Endothelial cell of hepatic sinusoid (primary cell): Measurements from ENCODE around the gene KLK15.
"Not testable (repeated sequence)": the region's sequence is repeated elsewhere in the genome, so short reads cannot be mapped to it uniquely, and the experiment has no call there.

ENCODE experiments used
- in situ Hi-C: cut with HindIII; loops from 2 replicates; pipeline ENCODE4 v1.10.0; 2017; ENCODE audit warnings: low sequenced_read_pairs

Gene KLK15

DNA sequence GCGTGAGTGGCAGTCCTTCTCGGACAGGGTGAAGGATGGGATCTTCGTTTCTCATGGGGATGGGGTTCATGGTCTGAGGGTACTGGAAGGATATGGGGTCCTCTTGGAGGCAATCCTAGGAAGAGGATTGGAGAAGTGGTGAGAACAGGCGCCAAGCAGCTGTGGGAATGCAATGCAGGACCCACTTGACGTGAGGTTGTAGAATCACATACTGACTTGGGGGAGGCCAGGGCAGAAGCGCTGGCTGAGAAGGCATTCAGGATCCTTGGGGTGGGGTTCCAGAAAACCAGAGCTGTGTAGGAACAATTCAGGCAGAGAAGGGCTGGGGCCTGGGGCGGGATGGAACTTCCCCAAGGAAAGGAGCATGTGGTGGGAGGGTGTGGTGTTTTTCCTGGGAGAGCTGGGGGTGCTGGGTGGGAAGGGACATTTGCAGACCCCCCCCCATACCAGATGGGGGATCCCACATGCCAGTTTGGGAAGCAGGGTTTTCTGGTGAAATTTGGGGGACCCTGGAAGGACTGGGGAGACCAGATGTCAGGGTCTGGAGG, 10.6 kb downstream of the KLK15 start:
- in situ Hi-C loops = no loop called here

DNA sequence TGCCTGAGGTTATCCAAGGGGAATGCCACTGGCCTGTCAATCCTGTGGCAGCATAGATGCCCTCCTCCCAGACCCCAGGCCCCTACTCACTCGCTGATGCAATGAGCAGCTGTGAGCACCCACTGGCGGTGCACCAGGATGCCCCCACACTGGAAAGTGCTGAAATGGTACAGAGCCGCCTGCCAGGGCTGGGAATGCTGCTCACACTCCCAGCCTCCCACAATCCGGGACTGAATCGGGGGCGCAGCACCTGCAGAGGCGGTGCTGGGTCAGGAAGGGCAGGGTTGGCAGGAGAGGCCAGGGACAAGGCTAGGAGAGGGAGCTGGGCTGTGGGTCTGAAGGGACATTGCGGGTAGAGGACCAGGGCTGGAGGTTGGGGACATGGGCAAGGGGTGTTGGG, 11.8 kb downstream of the KLK15 start:
- in situ Hi-C loops = no loop called here

DNA sequence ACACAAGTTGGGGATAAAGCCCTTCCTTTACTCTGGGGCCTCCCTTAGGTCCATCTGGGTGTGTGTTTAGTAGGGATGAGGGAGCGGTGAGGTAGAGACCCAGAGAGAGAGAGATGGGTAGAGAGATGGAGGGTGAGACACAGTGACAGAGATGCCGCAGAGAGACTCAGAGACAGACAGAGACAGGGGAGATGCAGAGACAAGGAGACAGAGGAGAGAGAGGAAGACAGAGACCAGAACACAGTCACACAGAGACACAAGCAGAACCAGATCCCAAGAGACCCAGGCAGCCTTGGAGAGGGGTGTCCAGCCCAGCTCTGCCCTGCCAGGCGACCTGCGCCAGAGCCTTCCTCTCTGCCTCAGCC, 12.1 kb downstream of the KLK15 start:
- in situ Hi-C loops = no loop called here

DNA sequence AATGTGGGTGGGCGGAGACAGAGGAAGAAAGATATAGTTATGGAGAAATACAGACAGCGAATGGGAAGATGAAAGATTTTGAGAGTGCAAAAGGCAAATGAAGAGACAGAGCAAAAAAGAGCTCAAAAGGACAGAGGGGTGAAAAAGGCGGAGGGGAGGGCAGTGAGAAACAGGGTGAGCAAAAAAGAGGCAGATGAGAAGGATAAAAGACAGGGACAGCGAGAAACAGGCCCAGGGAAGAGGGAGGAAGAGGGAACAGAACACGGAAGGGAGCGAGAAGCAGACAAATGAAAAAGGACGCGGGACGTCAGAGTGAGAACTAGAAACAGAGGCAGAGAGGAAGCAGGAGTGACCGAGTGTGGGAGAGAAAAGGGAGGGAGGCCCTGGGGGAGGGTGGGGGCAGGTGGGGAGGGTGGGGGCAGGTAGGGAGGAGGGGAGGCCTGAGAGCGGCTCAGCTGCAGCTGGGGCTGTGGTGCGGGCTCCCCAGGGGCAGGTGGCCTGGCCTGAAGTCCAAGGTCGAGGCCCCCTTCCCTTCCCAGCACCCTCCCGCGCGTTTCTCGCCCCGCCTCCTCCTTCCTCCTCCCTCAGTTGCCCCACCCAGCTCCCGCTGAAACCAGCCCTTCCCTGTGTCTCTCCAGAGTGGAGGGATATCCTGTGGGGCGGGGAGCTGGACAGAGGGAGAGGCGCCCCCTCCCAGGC, 12.7 kb downstream of the KLK15 start:
- in situ Hi-C loops = no loop called here

DNA sequence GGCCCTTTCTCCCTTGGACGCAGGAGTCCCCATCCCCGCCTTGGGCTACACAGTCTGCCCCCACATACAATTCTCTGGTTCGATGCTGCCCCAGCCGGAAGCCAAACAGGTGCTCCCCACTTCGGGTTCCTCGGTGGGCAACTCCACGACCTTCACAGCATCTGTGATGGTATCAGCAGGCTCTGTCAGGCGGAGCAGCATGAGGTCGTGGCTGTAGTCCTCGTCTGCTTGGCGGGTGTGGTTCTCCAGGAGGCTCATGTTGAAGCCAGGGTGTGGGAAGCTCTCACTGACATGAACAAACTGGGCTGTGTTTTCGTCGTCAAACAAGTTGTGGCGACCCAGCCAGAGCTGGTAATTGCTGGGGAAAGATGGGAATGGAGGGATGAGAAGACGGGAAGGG, 13.3 kb downstream of the KLK15 start:
- in situ Hi-C loops = no loop called here

DNA sequence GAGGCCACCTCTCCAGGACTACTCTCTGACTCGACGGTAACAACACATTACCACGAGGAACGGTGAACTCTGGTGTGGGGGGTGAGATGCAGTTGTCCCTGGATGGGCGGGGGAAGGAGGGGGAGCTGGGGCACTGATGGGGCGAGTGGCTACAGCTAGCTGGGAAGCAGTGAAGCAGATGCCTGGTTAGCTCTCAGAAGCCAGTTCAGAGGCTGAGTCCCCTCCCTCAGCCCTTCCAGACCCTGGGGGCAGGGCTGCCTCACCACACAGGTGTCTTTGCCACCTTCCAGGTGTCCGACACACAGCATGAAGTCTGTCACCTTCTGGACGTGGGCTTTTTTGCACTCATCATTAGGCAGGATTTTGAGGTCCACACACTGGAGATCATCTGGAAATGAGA, 13.7 kb downstream of the KLK15 start:
- in situ Hi-C loops = no loop called here

DNA sequence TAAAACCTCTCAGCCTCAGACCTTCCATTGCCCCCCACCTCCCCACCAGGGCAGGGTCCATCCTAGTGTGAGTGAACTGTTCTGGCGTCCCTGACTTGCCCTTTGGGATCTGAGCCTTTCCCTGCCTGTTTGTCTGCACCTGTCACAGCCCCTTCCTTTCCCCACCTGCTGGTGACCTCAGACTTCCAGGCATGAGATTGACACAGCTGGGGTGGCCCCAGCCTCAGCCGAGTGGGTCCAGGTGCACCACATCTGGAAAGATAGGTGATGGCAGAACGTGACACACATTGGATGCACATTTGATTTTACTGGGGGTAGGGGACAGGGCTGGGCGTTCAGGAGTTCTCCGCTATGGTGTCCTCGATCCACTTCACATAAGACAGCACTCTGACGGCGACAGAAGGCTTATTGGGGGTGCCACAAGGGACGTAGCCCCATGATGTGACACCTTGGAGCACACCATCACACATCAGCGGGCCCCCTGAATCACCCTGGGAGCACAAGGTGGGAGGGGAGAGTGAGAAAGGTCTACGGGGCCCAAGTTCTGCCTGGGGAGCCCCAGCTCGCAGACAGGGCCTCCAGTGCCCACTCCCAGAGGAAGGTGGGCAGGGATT, 14.4 kb downstream of the KLK15 start:
- in situ Hi-C loops = no loop called here

DNA sequence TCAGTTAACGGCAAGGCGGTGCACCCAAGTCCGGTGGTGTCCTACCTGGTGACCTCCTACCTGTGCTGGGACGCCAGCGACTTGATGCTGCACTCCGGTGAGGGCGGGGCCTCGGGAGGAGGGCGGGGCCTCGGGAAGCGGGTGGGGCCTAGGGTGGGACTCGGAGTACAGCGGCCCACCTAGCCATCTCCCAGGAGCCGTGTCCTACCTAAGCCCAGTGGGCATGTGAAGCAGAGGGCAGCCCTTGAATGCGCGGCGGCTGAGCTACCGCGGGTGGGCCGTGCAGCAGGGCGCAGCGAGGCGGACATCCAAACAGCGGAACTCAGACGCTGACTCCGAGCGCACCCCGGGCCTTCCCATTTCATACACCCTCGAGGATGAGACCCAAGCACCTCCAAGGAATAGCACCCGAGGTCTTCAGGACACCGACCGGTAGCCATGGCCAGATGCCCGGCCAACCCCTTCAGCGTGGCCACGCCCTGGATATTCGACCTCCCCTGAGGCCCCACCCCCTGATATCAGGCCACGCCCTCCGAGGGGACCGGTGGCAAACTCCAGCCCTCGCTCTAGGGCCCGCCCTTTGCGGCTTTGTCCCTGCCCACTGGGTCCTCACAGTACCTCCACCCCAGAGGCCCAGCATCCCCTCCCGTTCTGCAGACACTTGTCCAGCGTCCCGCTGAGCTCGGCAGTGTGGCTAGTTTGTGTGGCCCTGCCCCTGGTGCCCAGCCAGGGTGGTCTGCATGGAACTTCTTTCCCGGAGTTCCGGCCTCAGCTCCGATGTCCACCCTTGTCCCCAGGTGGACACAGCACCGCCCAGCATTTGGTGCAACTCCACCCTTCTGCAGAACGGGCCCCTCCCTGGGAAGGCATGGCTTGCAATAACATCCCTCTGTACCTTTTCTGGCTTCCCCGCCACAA, 15.2 kb downstream of the KLK15 start:
- in situ Hi-C loops = no loop called here

DNA sequence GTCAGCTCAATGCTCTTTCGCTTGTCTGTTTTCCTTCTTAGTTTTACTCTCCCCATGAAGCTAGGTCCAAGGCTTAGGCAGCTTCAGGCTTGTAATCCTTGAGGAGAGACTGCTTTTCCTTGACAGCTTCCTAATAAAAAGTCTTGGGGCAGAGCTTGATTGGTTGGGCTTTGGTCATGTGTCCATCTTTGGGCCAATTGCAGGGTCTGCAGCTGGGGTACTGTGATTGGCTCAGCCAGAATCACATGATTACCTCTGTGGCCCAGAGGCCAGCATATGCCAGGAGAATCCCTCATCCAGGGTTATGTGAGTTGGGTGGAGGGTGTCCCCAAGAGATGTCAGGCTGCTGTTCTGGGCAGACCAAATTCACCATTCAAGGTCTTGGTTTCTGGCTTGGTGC, 17.9 kb downstream of the KLK15 start:
- in situ Hi-C loops = no loop called here

DNA sequence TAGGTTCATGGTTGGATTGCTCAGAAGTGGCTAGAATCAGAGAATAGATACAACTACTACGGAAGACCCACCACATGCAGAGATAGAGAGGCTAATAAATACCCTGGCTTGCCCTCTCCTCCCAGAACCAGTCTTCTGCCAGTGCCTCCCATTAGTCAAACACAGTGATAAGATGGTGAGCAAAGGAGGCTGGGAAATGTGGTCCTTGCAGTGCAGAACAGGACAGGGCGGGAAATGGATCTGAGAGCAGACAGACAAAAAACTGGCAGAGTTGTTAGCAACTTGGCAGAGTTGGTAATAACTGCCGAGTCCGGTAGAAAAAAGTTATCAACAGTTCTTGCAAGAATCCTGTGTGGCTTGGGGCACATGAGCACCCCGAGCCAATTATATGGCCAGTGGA, 18.5 kb downstream of the KLK15 start:
- in situ Hi-C loops = no loop called here

DNA sequence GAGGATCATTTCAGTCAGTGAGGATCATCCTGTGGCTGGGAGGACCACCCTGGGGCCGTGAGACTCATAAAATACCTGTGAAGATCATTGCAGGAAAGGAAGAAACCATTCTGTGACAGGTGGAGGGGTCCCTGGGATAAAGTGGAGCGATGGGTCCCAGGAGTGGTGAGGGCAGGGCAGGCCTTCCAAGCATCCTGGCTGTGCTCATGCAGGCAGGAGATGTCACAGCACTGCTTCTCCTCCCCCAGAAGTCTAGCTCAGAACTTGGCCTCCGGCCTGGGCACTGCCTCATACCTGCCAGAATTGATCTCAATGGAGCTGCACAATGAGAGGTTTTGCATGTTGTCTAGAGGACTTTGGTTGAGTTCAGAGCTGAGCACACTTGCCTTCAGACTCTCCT, 20.9 kb downstream of the KLK15 start:
- in situ Hi-C loops = no loop called here

DNA sequence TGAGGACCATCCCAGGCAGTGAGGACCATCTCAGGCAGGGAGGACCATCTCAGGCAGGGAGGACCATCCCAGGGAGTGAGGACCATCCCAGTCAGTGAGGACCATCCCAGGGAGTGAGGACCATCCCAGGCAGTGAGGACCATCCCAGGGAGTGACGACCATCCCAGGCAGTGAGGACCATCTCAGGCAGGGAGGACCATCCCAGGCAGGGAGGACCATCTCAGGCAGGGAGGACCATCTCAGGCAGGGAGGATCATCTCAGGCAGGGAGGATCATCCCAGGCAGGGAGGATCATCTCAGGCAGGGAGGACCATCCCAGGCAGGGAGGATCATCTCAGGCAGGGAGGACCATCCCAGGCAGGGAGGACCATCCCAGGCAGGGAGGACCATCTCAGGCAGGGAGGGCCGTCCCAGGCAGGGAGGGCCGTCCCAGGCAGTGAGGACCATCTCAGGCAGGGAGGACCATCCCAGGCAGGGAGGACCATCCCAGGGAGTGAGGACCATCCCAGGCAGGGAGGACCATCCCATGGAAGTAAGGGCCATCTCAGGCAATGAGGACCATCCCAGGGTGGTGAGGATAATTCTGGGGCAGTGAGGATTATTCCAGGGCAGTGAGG, 21.6 kb downstream of the KLK15 start:
- in situ Hi-C loops = not testable (repeated sequence)

DNA sequence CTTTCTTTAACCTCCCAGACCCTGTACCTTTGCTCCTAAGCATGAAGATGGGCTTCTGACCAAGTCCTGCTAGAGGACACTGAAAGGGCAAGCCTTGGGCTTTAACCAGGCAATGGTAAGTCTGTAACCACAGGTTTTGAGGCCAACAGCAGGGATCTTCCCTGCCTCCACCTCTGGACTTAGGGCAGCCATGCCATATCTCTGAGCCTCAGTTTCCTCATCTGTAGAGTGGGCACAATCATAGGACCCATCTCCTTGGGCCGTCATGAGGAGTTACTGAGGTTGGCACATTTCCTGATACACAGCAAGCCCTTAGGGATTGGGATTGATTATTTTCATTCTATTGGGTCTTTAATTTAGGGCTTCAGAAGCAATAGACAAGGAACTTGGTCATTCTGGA, 24.5 kb downstream of the KLK15 start:
- in situ Hi-C loops = no loop called here

DNA sequence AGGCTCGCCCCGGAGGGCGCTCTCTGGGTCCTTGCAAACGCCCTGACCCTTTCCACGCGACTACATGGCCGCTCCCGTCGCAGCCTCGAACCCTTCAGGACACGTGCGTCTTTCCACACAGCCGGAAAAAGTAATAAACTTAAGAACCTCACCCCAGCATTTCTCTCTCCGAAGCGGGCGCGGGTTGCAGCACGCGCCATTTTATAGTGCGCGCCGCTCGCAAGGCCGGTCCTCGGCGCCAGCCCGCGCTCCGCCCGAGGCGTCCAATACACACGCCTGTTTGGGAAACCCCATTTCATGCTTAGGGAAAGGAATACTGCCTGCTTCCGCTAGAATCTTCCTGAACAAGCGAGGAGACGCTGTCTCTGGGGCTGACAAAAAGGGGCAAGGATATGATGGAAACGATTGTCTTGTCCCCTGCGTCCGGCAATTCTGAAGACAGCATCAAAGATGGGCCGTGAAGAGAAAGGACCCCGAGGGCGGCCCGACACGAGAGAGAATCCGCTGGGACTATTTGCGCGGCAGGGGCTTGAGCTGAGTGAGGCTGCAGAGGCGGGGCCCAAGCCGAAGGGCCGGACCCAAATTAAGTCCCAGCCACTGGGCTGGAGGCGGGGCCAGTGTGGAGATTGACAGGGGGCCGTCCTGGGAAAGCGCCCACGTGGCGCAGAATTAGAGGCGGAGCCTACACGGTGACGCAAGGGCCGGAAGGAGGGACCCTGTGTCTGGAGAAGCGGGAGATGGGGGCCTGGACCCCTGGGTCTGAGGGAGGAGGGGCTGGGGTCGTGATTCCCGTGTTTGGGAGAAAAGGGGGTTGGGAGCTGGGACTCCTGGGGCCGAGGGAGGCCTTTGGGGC, 28.7 kb downstream of the KLK15 start:
- in situ Hi-C loops = no loop called here

DNA sequence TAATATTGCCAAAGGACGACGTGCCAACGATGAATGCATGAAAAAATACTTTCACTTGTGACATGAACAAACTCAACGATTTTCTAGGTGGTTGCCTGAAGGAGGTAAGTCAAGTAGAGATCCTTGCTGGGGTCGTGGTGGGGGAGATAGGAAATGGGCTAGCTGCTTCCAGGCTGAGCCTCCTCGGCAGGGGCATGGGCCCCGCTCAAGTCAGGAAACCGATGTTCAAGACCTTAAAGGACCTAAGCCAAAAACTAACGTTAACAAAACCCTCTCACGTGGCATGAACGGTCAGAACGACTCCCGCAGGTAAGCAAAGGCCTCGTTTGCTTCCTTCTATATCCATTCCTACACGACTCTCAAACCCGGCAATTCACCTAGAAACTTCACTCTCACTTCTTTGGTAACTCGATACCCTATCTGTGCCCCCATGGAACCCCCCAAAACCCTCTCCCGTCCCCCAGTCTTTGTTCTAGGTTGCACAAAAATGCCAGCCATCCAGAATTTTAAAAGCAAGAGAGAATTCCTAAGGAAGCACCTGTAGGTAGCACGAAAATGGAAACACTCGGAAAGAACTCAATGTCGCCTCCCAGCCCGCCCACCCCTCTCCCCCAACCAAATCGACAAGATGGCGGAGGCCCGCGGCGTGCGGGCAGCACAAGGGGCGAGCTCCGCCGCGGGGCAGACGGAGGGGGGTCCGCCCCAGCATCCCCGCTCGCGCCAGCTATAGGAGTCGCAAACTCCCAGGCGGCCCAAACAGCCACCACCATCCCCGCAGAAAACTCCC, 29.5 kb downstream of the KLK15 start:
- in situ Hi-C loops = no loop called here

DNA sequence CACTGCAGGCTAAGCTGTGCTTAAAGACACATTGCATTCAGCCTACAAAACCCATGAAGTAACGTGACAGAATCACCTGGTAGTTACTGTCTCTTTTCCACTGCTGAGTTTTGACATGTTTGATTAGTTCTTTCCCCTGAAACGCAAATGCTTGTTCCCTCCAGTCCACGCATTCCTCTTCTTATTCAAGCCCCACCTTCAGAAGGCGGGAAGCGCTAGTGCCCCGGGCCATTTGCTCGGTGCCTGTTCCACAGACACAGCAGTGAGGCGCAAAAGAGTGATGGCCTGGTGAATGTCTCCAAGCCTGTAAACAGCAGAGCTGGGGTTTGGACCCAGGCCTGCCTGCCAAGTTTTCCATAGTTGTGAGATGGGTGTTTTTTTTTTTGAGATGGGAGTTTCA, 32.3 kb downstream of the KLK15 start:
- in situ Hi-C loops = no loop called here

DNA sequence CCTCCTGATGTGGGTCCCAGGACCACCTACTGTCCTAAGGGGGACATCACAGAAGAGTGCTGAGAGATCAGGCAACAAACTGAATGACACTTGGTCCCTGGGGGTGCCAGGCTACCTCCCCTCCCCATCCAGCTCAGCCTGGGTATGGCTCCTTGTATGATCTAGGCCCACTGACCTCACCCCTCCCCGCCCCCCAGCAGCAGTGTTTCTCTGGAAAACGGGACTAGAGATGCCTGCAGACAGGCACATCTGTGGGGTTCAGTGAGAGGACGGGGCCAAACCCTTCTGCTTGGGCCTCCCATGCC, 33.9 kb downstream of the KLK15 start:
- in situ Hi-C loops = no loop called here

DNA sequence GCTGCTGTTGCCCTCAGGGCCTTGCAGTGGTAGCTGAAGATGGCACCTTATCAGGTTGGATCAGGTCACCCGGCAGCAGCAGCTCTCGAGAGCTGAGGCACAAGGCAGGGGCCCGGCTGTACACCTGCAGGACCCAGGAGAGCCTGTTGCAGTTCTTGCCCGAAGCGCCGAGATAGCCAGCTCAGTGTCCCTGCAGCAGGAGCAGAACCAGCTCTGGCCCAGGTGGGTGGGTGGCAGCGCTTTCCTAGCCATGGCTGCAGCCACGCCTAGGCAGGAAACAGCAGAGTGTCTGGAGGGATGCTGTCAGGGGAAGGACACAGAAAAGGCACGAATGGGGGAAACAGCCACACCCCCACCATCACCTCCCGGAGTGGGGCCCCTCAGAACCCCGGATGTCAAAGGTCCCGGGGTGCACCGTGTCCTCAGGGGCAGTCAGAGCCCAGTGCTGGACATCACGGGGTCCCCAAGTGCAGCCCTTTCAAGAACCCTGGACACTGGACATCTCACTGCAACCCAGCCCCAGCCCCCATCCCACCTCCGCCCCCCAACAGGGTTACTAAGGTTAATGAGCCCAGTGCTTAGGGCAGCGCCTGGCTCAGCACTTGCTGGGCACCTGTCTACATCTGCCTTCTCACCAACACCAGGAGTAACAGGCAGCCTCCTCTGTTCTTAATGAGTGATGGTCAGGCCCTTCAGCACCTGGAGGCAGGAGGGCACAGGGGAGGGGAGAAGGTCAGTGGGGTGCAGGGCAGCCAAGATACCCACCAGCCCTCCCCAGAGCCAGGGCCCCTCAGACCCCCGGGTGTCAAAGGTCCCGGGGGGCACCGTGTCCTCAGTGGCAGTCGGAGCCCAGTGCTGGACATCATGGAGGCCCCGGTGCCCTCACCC, 34.5 kb downstream of the KLK15 start:
- in situ Hi-C loops = no loop called here
